ENCODE measurements around the gene BBLN. TPM values are rescaled to one million over a fixed set of nuclear protein-coding genes. Genes with fewer than 3 reads are reported as not detected.

Gene BBLN
- total RNA-seq, 2 donors from 2014 or later = 65.7 to 82.1 TPM

DNA sequence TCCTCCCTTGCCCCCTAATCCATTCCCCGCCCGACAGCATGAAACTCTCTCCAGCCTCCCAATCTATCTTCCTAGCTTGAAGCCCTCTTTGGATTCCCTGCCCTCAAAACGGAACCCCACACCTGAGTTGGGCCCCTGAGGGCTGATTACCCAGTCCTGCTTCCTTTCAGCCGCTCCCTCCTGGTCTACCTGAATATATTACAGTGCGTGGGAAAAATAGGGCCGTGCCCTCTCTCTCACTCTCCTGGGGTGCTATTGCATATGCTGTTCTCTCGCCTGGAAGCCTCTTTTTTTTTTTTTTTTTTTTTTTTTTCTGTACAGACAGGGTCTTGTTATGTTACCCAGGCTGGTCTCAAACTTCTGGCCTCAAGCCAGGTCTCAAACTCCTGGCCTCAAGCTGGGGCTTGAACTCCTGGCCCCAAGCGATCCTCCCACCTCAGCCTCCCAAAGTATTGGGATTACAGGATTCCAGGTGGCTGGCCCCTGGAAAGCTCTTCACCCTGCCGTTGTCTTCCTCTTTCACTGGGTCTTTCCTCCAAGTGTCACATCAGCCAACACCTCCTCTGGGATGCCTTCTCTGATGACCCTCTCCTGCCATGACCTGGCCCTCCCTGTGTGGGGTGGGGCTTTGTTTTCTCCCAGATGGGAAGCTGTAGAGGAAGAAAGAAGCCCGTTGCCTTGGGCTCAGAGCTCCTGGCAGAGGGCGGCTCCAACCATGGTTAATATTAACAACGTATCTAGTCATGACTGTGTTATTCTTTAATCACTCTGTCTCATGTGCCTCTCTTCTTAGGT, 51.3 kb downstream of the BBLN start:
- WGBS, 2 experiments (ENCODE audit: insufficient coverage in 1 of 2, insufficient read length in 1 of 2) = 87 to 94% methylated on average over 7 to 12 of the region's 12 CpGs
- H3K9me3 Mint-ChIP-seq = no peaks in the 10 kb centered on the region
- no peak for DNase-seq
- no peak overlapping the region for H3K27ac Mint-ChIP-seq
- peaks cover 7% of the 10 kb centered on the region for H3K4me1 Mint-ChIP-seq
- no peaks in the 10 kb centered on the region for H3K36me3 Mint-ChIP-seq (ENCODE audit: low read depth)
- H3K4me1 ChIP-seq (ENCODE audit: control insufficient read depth, insufficient read depth, low read length) = no peaks in the 10 kb centered on the region
- no peak overlapping the region for H3K9ac ChIP-seq (ENCODE audit: extremely low read depth, low read length, poor library complexity, severe bottlenecking)
- TF ChIP-seq, protein P1, sequence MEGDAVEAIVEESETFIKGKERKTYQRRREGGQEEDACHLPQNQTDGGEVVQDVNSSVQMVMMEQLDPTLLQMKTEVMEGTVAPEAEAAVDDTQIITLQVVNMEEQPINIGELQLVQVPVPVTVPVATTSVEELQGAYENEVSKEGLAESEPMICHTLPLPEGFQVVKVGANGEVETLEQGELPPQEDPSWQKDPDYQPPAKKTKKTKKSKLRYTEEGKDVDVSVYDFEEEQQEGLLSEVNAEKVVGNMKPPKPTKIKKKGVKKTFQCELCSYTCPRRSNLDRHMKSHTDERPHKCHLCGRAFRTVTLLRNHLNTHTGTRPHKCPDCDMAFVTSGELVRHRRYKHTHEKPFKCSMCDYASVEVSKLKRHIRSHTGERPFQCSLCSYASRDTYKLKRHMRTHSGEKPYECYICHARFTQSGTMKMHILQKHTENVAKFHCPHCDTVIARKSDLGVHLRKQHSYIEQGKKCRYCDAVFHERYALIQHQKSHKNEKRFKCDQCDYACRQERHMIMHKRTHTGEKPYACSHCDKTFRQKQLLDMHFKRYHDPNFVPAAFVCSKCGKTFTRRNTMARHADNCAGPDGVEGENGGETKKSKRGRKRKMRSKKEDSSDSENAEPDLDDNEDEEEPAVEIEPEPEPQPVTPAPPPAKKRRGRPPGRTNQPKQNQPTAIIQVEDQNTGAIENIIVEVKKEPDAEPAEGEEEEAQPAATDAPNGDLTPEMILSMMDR (conservative IDR thresholded peaks at IDR 0.05) = no peak
- H3K4me3 Mint-ChIP-seq = no peak overlapping the region
- no peaks in the 10 kb centered on the region for H3K27me3 ChIP-seq (ENCODE audit: control insufficient read depth, insufficient read depth, low read length, poor library complexity, severe bottlenecking)
- H3K9me3 ChIP-seq (ENCODE audit: control insufficient read depth, low read length) = no peaks in the 10 kb centered on the region
- H3K4me3 ChIP-seq (ENCODE audit: low read length) = no peak overlapping the region
- H3K36me3 ChIP-seq (ENCODE audit: control insufficient read depth, insufficient read depth, low read length) = no peaks in the 10 kb centered on the region
- H3K27ac ChIP-seq (ENCODE audit: low read depth, low read length) = no peak overlapping the region
- no peaks in the 10 kb centered on the region for H3K27me3 Mint-ChIP-seq (ENCODE audit: insufficient read depth)

DNA sequence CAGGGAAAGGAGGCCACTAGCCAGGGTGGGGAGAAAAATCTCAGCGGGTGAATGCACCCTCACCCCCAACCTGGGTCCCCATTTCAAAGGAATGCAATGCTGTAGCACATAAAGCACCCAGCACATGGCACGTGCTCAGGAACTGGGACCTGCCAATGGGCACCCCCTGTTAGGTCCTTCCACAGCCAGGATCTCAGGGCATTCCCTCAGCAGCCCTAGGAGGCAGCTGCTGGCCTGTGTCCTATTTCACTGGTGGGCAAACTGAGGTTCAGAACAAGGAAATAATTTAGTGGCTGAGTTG, 51.9 kb downstream of the BBLN start:
- Mint-ChIP-seq H3K36me3 (ENCODE audit: low read depth) (no peaks in the 10 kb centered on the region), H3K27me3 (ENCODE audit: insufficient read depth) (peaks cover 2% of the 10 kb centered on the region), H3K4me3 (no peak overlapping the region), H3K9me3 (no peaks in the 10 kb centered on the region), H3K4me1 (peaks cover 3% of the 10 kb centered on the region), H3K27ac (no peak overlapping the region)
- H3K27ac ChIP-seq (ENCODE audit: low read depth, low read length) = no peak overlapping the region
- no peak overlapping the region for H3K9ac ChIP-seq (ENCODE audit: extremely low read depth, low read length, poor library complexity, severe bottlenecking)
- no peaks in the 10 kb centered on the region for H3K27me3 ChIP-seq (ENCODE audit: control insufficient read depth, insufficient read depth, low read length, poor library complexity, severe bottlenecking)
- H3K36me3 ChIP-seq (ENCODE audit: control insufficient read depth, insufficient read depth, low read length) = no peaks in the 10 kb centered on the region
- TF ChIP-seq, protein P1 (conservative IDR thresholded peaks at IDR 0.05) = no peak
- no peaks in the 10 kb centered on the region for H3K9me3 ChIP-seq (ENCODE audit: control insufficient read depth, low read length)
- 88 to 97% methylated on average over 1 to 2 of the region's 2 CpGs for WGBS, 2 experiments (ENCODE audit: insufficient coverage in 1 of 2, insufficient read length in 1 of 2)
- no peaks in the 10 kb centered on the region for H3K4me1 ChIP-seq (ENCODE audit: control insufficient read depth, insufficient read depth, low read length)
- DNase-seq = no peak
- H3K4me3 ChIP-seq (ENCODE audit: low read length) = no peak overlapping the region

Other genes starting within 250 kb of the BBLN start
- 10 to 100 TPM in 1 of 2 donors, 1 to 10 TPM in 1; 8.3 to 12.7 TPM for gene ST6GALNAC4, start 243.2 kb upstream of the BBLN start, total RNA-seq
- 1 to 10 TPM; 6.6 to 9.3 TPM for gene PIP5KL1, start 229.5 kb upstream of the BBLN start, total RNA-seq
- 10 to 100 TPM; 45.7 TPM for gene DPM2, start 222.4 kb upstream of the BBLN start, total RNA-seq
- 10 to 100 TPM; 56.7 to 60.8 TPM for gene EEIG1, start 179.3 kb upstream of the BBLN start, total RNA-seq
- gene NAIF1, start 92.9 kb upstream of the BBLN start, total RNA-seq = 1 to 10 TPM; 6.2 to 6.6 TPM
- 10 to 100 TPM; 12.9 to 13.1 TPM for gene SLC25A25, start 92.0 kb upstream of the BBLN start, total RNA-seq
- gene PTGES2, start 32.5 kb upstream of the BBLN start, total RNA-seq = 10 to 100 TPM; 73.5 to 84.5 TPM
- not detected for gene LCN2, start 10.8 kb upstream of the BBLN start, total RNA-seq
- 100 to 1,000 TPM; 115 to 117 TPM for gene CIZ1, start 31.3 kb downstream of the BBLN start, total RNA-seq
- gene DNM1, start 43.1 kb downstream of the BBLN start, total RNA-seq = 100 to 1,000 TPM in 1 of 2 donors, 10 to 100 TPM in 1; 55.8 to 147 TPM
- 100 to 1,000 TPM in 1 of 2 donors, 10 to 100 TPM in 1; 91.9 to 101 TPM for gene GOLGA2, start 115.7 kb downstream of the BBLN start, total RNA-seq
- gene SWI5, start 116.0 kb downstream of the BBLN start, total RNA-seq = 10 to 100 TPM; 33.4 to 46.9 TPM
- gene TRUB2, start 162.2 kb downstream of the BBLN start, total RNA-seq = 10 to 100 TPM; 30.6 to 31.8 TPM
- gene COQ4, start 162.6 kb downstream of the BBLN start, total RNA-seq = 10 to 100 TPM; 48.1 to 50.7 TPM
- gene SLC27A4, start 180.3 kb downstream of the BBLN start, total RNA-seq = 10 to 100 TPM; 22.4 to 25.0 TPM
- 10 to 100 TPM; 51.5 to 60.4 TPM for gene URM1, start 211.1 kb downstream of the BBLN start, total RNA-seq

All from endodermal cell (in vitro differentiated cells).